HepG2 (cell line): ENCODE data around the gene SLC38A3. TPM values are rescaled to one million over a fixed set of nuclear protein-coding genes. Genes with fewer than 3 reads are reported as not detected.

Experiments used
- ESRRA ChIP-seq: sonication (generic); formaldehyde crosslinking; IDR thresholded peaks from 2 replicates; pipeline ENCODE4 v1.5.1; 2020; ENCODE audit warnings: mild to moderate bottlenecking, low read depth, missing genetic modification reagents
- HIC2 ChIP-seq: sonication (generic); formaldehyde crosslinking; IDR thresholded peaks from 2 replicates; pipeline ENCODE4 v1.9.0; 2022; ENCODE audit warnings: low read depth, missing genetic modification reagents
- JUNB ChIP-seq: sonication (generic); formaldehyde crosslinking; IDR thresholded peaks from 2 replicates; pipeline ENCODE4 v1.8.0; 2022; ENCODE audit warnings: missing genetic modification reagents, mild to moderate bottlenecking, borderline replicate concordance
- KAT2B ChIP-seq: fragments of 150-350 bp; IDR thresholded peaks from 2 replicates; pipeline ENCODE4 v1.6.1; 2014; ENCODE audit warnings: low read depth, low read length, borderline replicate concordance
- KMT2A ChIP-seq: sonication (generic); formaldehyde crosslinking; IDR thresholded peaks from 2 replicates; pipeline ENCODE4 v1.4.0; 2020; ENCODE audit warnings: missing genetic modification reagents
- NR1H2 ChIP-seq: sonication (generic); formaldehyde crosslinking; IDR thresholded peaks from 2 replicates; pipeline ENCODE4 v1.8.1; 2022; ENCODE audit warnings: low read depth, missing genetic modification reagents, borderline replicate concordance
- PRPF4 ChIP-seq: fragments of 200-400 bp; formaldehyde crosslinking; IDR thresholded peaks from 2 replicates; pipeline ENCODE4 v1.6.1; 2016; ENCODE audit warnings: low read length, low read depth; ENCODE audit not compliant: poor library complexity, severe bottlenecking
- REL ChIP-seq: sonication (generic); formaldehyde crosslinking; conservative IDR thresholded peaks from 2 replicates; pipeline ENCODE4 v1.8.0; 2022; ENCODE audit warnings: mild to moderate bottlenecking, missing genetic modification reagents, moderate library complexity
- SRY ChIP-seq: sonication (generic); formaldehyde crosslinking; IDR thresholded peaks from 2 replicates; pipeline ENCODE4 v1.8.0; 2022; ENCODE audit warnings: mild to moderate bottlenecking, missing genetic modification reagents
- TCF12 ChIP-seq, 2 experiments: fragments of 450-650 bp in 1 of 2; sonication (generic) in 1 of 2; formaldehyde crosslinking in 1 of 2; IDR thresholded peaks; 2 replicates each; pipeline versions ENCODE4 v1.6.1 to v1.8.0; 2017 to 2022; ENCODE audit warnings: antibody characterized with exemption in 1 of 2, mild to moderate bottlenecking in 1 of 2, missing genetic modification reagents in 1 of 2, moderate library complexity in 1 of 2
- ZBTB40 ChIP-seq, 2 experiments: fragments of 450-650 bp in 1 of 2; sonication (generic) in 1 of 2; formaldehyde crosslinking in 1 of 2; IDR thresholded peaks; 2 replicates each; pipeline versions ENCODE4 v1.6.1 to v1.8.0; 2016 to 2022; ENCODE audit warnings: antibody characterized with exemption in 1 of 2, mild to moderate bottlenecking in 1 of 2, missing genetic modification reagents in 1 of 2
- ZNF430 ChIP-seq: sonication (generic); formaldehyde crosslinking; IDR thresholded peaks from 2 replicates; pipeline ENCODE4 v1.9.0; 2021; ENCODE audit warnings: mild to moderate bottlenecking, missing genetic modification reagents
- ZNF598 ChIP-seq: sonication (generic); formaldehyde crosslinking; IDR thresholded peaks from 2 replicates; pipeline ENCODE4 v1.5.1; 2020; ENCODE audit warnings: mild to moderate bottlenecking, missing genetic modification reagents, borderline replicate concordance
- polyA plus RNA-seq, 8 experiments: library from polyadenylated mRNA; depleted of rRNA in 3 of 8; stranded (reverse) in 7 of 8; unstranded in 1 of 8; fragments of >200 nt; fragmentation: Illumina TruSeq in 4 of 8; extraction: Trizol in 4 of 8; gene quantifications; 2 replicates each; pipeline versions ENCODE4 v1.2.1 to v1.2.3, GENCODE V29; 2011 to 2016; ENCODE audit warnings: low read depth in 4 of 8, missing spikeins in 1 of 8, mixed read lengths in 1 of 8; ENCODE audit not compliant: insufficient read depth in 1 of 8
- total RNA-seq, 5 experiments: library from RNA; depleted of rRNA; stranded (reverse); fragments of >200 nt; fragmentation: Illumina TruSeq; extraction: Trizol; gene quantifications; 2 replicates each; pipeline ENCODE4 v1.2.3, GENCODE V29; 2016; ENCODE audit warnings: low read depth in 1 of 5
- TF ChIP-seq, protein P1 (sequence below): sonication (generic); formaldehyde crosslinking; IDR thresholded peaks from 2 replicates; pipeline ENCODE4 v1.5.1; 2020; ENCODE audit warnings: missing genetic modification reagents, mild to moderate bottlenecking, borderline replicate concordance

Gene SLC38A3
- total and polyA plus RNA-seq, 2 of the 13 experiments (the other 11 are each of a cell fraction or from before 2014, with no cell fraction given) = 29.8 to 164 TPM

DNA sequence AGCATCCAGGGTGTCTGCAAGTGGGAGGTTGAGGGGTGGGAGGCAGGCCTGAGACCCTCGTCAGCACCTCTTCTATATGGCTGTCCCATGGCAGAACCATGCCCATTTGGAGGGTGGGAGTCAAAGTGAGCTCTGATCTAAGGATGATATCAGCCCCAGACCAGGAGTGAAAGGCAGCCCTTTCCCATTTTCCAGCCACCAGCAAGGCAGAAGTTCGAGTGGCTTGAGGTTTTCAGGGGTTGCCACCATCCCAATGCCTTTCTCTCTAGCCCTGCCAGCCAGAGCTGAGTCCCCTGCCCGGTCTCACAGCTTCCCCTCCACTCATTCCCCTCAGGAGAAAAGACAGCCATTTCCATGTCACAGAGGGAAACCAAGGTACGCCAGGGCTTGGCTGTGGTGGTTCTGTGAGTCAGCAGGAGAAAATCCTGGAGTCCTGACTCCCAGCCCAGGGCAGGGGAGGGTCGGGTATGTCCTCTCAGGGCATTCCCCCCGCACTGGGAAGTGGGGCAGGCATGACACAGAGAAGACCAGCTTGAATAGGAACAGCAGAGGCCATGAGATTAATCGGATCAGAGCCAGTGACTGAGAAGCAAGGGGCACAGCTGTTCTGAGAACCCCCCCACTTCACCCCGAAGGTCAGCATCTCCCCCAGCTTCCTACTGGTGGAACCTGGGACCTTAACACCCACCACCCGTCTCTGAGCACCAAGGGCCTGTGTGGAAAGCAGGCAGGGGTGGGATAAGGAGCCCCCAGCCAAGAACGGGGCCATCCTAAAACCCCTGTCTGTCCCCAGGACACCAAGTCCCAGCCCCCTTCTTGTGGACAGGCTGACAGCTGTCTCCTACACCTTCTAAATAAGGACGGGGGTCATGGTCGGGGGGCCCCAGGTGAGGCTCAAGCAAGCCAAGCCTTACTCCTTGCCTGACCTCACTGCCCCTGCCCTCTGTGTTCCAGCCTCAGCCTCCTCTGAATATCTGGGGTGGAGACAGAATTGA lies 965 bp upstream of the SLC38A3 start (continued):
- TF ChIP-seq REL (no peak), SRY (CRISPR knock-in tag) (0 out of 2 replicates have a peak, but pooled peaks have one; percentile 9), TCF12 (IDR thresholded peaks at IDR 0.05) (no peak), TCF12 (CRISPR knock-in tag; IDR thresholded peaks at IDR 0.05) (no peak), KAT2B (no peak), JUNB (CRISPR knock-in tag) (no peak), NR1H2 (no peak), ZNF430 (CRISPR knock-in tag) (no peak), ZNF598 (CRISPR knock-in tag) (0 out of 2 replicates have a peak, but pooled peaks have one; percentile 63), ZBTB40 (IDR thresholded peaks at IDR 0.05) (no peak), ZBTB40 (CRISPR knock-in tag; IDR thresholded peaks at IDR 0.05) (peak; percentile 5; the same call in 1 of the 2 replicates), PRPF4 (no peak), HIC2 (0 out of 2 replicates have a peak, but pooled peaks have one; percentile 7), ESRRA (CRISPR knock-in tag) (peak; percentile 30; the same call in 1 of the 2 replicates), KMT2A (CRISPR knock-in tag) (no peak)
- TF ChIP-seq, protein P1, sequence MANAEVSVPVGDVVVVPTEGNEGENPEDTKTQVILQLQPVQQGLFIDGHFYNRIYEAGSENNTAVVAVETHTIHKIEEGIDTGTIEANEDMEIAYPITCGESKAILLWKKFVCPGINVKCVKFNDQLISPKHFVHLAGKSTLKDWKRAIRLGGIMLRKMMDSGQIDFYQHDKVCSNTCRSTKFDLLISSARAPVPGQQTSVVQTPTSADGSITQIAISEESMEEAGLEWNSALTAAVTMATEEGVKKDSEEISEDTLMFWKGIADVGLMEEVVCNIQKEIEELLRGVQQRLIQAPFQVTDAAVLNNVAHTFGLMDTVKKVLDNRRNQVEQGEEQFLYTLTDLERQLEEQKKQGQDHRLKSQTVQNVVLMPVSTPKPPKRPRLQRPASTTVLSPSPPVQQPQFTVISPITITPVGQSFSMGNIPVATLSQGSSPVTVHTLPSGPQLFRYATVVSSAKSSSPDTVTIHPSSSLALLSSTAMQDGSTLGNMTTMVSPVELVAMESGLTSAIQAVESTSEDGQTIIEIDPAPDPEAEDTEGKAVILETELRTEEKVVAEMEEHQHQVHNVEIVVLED (CRISPR knock-in tag) = peak; percentile 24; the same call in 1 of the 2 replicates
